ENCODE measurements around the gene ZNF793. TPM values are rescaled to one million over a fixed set of nuclear protein-coding genes. Genes with fewer than 3 reads are reported as not detected.
A peak's percentile ranks its signal among the peaks of the same experiment; 100 is the strongest.

Gene ZNF793
- total and polyA plus RNA-seq, 2 of the 8 experiments (the other 6 are each of a cell fraction or from before 2014, with no cell fraction given) = 5.0 to 13.3 TPM

- no peak for TF ChIP-seq CHD7 (IDR thresholded peaks at IDR 0.05; ENCODE audit: insufficient replicate concordance, low read length)
- peak; percentile 25; the same call in 1 of the 2 replicates for TF ChIP-seq BACH1 (IDR thresholded peaks at IDR 0.05; ENCODE audit: low read length)
- TF ChIP-seq ATF3 (IDR thresholded peaks at IDR 0.05; ENCODE audit: insufficient read depth, low read depth, low read length) = no peak
- peak; percentile 77 for TF ChIP-seq TBP (IDR thresholded peaks at IDR 0.05; ENCODE audit: low read depth, low read length)
- no peak for TF ChIP-seq E2F6 (IDR thresholded peaks at IDR 0.05)
- peak in 1 of 2 experiments; percentile 83; a peak in 1 of 4 replicates for TF ChIP-seq HDAC2 (IDR thresholded peaks at IDR 0.05; ENCODE audit: borderline replicate concordance in 1 of 2, low read depth in 2 of 2, low read length in 2 of 2)
- no peak for TF ChIP-seq RNF2 (IDR thresholded peaks at IDR 0.05; ENCODE audit: borderline replicate concordance, low read depth, low read length, missing control alignments, poor library complexity, severe bottlenecking)
Measured at GRCh38 chr19:37468961-37469777, 37.6 kb upstream of the ZNF793 start, which contains the start of gene ZNF570 (continued).
